Coronary artery (tissue), 2 donors: ENCODE results near the gene ARHGEF2.

ENCODE experiments used
- DNase-seq: peaks from one replicate; pipeline ENCODE4 v3.0.0-alpha.2; 2017; ENCODE audit warnings: low spot score
- H3K27ac ChIP-seq, 2 donors: fragments of 200-600 bp; sonication (generic); one replicate each; pipeline ENCODE4 v1.5.1; 2016 to 2019
- H3K4me3 ChIP-seq: fragments of 200-600 bp; sonication (generic); 2 replicates; pipeline ENCODE4 v1.5.1; 2016; ENCODE audit warnings: mild to moderate bottlenecking, moderate library complexity
- CTCF ChIP-seq: fragments of 200-600 bp; sonication (generic); IDR thresholded peaks from one replicate; pipeline ENCODE4 v1.5.1; 2019; ENCODE audit warnings: antibody characterized with exemption

ARHGEF2 gene

GRCh38 chr1:155961937-155962336, 16.4 kb downstream of the ARHGEF2 start:
- Histone ChIP-seq H3K27ac (peak overlapping the region; percentile 54 to 92), H3K4me3 (peak overlapping the region; percentile 24)
- peak; percentile 94 for DNase-seq
- TF ChIP-seq CTCF, result no peak

GRCh38 chr1:155960081-155960745, 18.1 kb downstream of the ARHGEF2 start:
- Histone ChIP-seq H3K4me3 (no peak overlapping the region), H3K27ac (peak overlapping the region; percentile 45 to 79)
- no peak for DNase-seq
- no peak for TF ChIP-seq CTCF

- Histone ChIP-seq H3K27ac (no peak overlapping the region), H3K4me3 (no peak overlapping the region)
- no peak for DNase-seq
- no peak for TF ChIP-seq CTCF
These were observed 20.9 kb downstream of the ARHGEF2 start for GRCh38 chr1:155957411-155957915.

GRCh38 chr1:155954645-155955044, 23.7 kb downstream of the ARHGEF2 start:
- no peak for TF ChIP-seq CTCF
- Histone ChIP-seq H3K4me3 (no peak overlapping the region), H3K27ac (no peak overlapping the region)
- DNase-seq, result no peak

- Histone ChIP-seq H3K27ac (peak overlapping the region in 1 of 2 donors; percentile 49), H3K4me3 (no peak overlapping the region)
- TF ChIP-seq CTCF, result no peak
- DNase-seq, result no peak
These were observed 25.8 kb downstream of the ARHGEF2 start for GRCh38 chr1:155952505-155952890.

GRCh38 chr1:155951753-155952504, 26.4 kb downstream of the ARHGEF2 start:
- H3K27ac ChIP-seq, result peak overlapping the region in 1 of 2 donors; percentile 49
- no peak for TF ChIP-seq CTCF
- H3K4me3 ChIP-seq, result no peak overlapping the region
- no peak for DNase-seq
